GM12864 (cell line): ENCODE measurements around the gene HUWE1.
A peak's percentile ranks its signal among the peaks of the same experiment; 100 is the strongest.

Source experiments
- DNase-seq: peaks from one replicate; pipeline ENCODE4 v3.0.0-alpha.2; 2011; ENCODE audit warnings: low read depth
- H3K4me3 ChIP-seq: 2 replicates; pipeline ENCODE4 v1.5.1; 2011; ENCODE audit warnings: mild to moderate bottlenecking, low read depth, low read length, control low read depth
- TF ChIP-seq, protein P1 (sequence below): IDR thresholded peaks from 2 replicates; pipeline ENCODE4 v1.5.1; 2011; ENCODE audit warnings: low read depth, mild to moderate bottlenecking, moderate library complexity, low read length, control low read depth, inconsistent platforms; ENCODE audit errors: missing control alignments

HUWE1 gene

DNA sequence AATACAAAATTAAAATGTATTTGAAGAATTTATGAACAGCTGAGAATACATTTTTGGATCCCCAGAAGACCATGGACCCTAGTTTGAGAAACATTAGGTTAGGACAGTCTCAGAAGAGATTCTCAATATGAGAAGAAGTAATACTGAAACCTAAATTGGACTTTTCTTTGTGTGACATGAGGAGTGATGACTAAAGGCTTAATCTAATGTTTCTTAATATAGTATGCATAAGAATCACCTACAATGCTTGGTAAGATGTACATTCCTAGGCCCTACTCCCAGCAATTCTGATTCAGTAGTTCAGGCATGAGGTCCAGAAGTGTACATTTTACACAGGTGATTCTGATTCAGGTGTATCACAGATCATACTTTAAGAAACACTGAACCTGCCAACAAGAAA, 31.6 kb upstream of the HUWE1 start:
- TF ChIP-seq, protein P1, sequence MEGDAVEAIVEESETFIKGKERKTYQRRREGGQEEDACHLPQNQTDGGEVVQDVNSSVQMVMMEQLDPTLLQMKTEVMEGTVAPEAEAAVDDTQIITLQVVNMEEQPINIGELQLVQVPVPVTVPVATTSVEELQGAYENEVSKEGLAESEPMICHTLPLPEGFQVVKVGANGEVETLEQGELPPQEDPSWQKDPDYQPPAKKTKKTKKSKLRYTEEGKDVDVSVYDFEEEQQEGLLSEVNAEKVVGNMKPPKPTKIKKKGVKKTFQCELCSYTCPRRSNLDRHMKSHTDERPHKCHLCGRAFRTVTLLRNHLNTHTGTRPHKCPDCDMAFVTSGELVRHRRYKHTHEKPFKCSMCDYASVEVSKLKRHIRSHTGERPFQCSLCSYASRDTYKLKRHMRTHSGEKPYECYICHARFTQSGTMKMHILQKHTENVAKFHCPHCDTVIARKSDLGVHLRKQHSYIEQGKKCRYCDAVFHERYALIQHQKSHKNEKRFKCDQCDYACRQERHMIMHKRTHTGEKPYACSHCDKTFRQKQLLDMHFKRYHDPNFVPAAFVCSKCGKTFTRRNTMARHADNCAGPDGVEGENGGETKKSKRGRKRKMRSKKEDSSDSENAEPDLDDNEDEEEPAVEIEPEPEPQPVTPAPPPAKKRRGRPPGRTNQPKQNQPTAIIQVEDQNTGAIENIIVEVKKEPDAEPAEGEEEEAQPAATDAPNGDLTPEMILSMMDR, result no peak
- peak overlapping the region; percentile 30; the same call in 1 of the 2 replicates for H3K4me3 ChIP-seq
- DNase-seq, result no peak

- H3K4me3 ChIP-seq, result no peak overlapping the region; the same call in 1 of the 2 replicates
- no peak for DNase-seq
- TF ChIP-seq, protein P1, result no peak
Observed at GRCh38 chrX:53717205-53717604, 30.7 kb upstream of the HUWE1 start.

- H3K4me3 ChIP-seq, result peak overlapping the region; percentile 41
- DNase-seq, result no peak
- TF ChIP-seq, protein P1, result no peak
Observed at GRCh38 chrX:53716328-53717088, 30.0 kb upstream of the HUWE1 start.

GRCh38 chrX:53715346-53715924, 28.9 kb upstream of the HUWE1 start:
- peak overlapping the region; percentile 41 for H3K4me3 ChIP-seq
- no peak for DNase-seq
- TF ChIP-seq, protein P1, result no peak

GRCh38 chrX:53714580-53715345, 28.2 kb upstream of the HUWE1 start:
- peak overlapping the region; percentile 41 for H3K4me3 ChIP-seq
- DNase-seq, result peak; percentile 80
- TF ChIP-seq, protein P1, result peak; percentile 6

DNA sequence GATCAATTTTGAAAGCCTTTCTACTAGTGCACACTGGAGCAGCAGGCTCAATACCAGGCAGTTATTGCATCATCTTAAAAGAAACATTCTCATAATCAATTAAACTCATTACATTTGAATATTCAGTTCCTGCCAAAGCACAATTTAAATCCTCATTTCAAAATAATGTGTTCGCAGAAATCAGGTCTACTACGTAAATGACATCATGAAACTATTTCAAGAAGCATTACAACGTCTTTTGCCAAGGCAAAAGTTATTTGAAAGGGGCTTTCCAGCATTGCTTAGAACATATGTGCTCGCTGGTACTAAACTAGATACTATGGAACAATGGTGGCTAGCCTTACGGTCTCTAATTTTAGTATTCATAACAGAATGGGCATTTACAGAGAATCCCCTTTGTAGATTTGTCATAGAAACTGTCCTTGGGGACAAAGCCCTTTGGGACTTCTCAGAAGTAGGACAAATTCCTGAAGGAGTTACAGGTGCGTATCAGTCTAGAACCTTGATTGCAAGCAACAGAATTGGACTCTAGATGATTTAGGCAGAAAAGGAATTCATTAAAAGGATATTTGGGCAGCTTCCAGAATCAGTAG, 27.6 kb upstream of the HUWE1 start:
- peak overlapping the region; percentile 41 for H3K4me3 ChIP-seq
- no peak for DNase-seq
- TF ChIP-seq, protein P1, result no peak
